HG02973 (cell line): ENCODE results near the gene NDUFS7.
"Not testable (repeated sequence)": the region's sequence is repeated elsewhere in the genome, so short reads cannot be mapped to it uniquely, and the experiment has no call there.

Source experiments
- ATAC-seq: cut with Tn5 transposase; IDR thresholded peaks from one replicate; pipeline ENCODE4 v1.9.1; 2021; ENCODE audit warnings: moderate library complexity; ENCODE audit not compliant: unreplicated experiment

NDUFS7 gene

DNA sequence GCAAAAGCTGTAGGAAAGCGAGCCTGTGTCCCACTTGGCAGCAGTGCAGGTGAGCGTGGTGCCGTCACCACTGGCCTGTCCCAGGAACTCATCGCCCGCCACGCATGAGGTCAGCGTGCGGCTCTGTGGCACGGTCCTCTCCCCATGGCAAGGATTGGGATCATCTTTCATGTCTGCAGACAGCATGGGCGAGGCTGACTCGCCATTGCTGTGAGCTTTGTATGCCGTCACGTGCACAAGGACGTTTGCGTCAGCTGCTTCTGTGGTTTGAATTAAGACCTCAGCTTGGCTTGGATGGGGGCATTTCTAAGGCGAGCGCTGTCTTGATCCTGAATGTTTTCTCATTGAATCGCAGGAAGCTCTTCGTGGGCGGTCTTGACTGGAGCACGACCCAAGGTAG, 33.4 kb downstream of the NDUFS7 start:
- ATAC-seq = no peak

DNA sequence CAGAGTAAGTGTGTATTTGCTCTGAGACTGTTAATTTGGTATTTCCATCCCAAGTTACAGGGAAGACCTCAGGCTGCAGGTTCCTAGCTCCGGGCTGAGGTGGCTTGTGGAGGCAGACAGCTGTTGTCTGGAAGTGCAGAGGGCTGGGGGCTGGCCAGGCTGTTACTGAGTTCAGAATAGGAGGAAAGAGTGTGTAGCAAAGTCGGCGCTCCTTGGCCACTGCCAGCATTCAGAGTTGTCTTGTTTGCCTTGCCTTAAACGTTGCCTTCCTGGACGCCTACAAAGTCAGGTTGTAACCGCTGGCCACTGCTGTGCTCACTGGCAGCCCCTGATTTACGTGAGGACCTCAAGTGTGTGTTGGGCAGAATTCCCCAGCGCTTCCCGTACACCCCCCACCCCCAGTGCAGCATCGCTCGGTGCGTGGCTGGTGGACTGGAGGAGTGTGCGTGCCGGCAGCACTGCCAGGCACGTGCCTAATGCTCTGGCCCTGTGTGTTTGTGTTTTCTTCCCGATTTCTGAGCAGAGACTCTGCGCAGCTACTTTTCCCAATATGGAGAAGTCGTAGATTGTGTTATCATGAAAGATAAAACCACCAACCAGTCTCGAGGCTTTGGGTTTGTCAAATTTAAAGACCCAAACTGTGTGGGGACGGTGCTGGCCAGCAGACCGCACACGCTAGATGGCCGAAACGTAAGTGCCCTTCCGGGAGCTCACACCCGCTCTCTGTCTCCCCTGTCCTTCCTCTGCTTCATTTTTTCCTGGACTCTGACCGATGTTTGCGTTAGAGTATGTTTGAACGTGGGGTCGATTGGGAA, 34.2 kb downstream of the NDUFS7 start:
- no peak for ATAC-seq

DNA sequence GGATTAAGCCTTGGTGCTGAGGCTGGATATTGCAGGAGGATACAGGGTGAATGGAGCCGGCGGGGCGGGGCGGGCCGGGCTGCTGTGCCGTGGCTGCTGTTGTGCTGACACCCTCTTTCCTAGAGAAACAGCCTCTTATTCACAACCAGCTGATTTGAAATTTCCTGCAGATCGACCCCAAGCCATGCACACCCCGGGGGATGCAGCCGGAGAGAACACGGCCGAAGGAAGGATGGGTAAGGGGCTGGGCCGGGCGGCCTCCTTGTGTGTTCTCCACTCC, 34.7 kb downstream of the NDUFS7 start:
- no peak for ATAC-seq

DNA sequence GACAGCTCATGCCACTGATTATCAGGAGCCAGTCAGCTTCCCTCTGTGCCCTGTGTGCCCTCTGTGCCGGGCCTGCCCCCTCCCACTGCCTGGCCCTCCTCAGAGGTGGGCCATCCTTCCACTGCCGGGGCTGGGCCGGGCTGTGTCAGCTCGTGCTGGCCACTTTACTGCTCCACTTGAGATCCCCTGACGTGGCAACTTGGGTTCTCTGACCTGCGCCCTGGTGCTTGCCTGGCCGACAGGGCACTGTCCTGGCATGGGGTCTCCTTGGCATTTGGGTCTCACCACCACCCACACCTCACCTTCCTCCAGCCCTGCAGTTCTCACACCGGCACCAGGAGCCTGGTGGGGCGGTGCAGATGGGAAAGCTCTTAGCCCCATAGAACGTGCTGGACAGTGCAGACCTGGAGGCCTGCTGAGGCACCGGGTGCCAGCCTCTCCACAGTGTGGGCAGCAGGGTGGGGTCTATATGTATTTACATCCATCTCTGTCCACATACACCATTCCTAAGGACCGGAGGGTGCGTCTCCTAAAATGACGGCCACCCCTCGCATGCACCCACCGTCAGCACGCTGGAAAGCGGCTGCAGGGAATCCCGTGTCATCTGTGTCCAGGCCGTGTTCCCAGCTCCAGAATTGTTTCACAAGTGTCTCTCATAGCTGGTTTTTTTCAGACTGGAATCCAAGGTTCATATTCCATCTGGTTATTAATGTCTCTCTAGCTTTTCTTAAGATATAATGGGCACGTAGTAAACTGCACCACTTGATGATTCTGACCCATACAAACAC, 35.4 kb downstream of the NDUFS7 start:
- no peak for ATAC-seq

DNA sequence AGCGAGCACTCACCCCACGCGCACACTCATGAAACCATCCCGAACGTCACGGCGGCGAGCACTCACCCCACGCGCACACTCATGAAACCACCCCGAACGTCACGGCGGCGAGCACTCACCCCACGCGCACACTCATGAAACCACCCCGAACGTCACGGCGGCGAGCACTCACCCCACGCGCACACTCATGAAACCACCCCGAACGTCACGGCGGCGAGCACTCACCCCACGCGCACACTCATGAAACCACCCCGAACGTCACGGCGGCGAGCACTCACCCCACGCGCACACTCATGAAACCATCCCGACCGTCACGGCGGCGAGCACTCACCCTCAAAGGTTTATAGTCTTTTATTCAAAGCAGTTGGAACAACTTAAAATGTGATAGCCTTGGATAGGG, 36.4 kb downstream of the NDUFS7 start:
- not testable (repeated sequence) for ATAC-seq

DNA sequence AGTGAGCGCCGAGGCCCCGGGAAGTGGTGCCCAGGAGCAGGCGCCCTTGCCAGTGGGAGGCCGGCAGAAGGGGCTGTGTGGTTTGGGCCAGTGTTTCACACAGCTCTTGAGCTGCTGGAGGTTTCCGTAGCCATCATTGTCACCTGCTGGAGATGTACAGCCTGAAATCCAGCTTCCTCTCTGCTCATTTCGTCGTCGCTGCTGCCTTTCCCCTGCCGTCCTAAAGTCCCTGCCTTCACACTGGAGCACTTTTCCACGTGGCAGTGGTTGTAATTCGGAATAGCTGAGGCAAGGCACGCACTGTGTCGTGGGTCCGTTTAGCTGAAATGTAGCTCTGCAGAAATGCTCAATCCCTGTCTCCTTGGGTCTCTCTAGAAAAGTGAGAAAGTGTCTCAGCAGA, 36.9 kb downstream of the NDUFS7 start:
- no peak for ATAC-seq

DNA sequence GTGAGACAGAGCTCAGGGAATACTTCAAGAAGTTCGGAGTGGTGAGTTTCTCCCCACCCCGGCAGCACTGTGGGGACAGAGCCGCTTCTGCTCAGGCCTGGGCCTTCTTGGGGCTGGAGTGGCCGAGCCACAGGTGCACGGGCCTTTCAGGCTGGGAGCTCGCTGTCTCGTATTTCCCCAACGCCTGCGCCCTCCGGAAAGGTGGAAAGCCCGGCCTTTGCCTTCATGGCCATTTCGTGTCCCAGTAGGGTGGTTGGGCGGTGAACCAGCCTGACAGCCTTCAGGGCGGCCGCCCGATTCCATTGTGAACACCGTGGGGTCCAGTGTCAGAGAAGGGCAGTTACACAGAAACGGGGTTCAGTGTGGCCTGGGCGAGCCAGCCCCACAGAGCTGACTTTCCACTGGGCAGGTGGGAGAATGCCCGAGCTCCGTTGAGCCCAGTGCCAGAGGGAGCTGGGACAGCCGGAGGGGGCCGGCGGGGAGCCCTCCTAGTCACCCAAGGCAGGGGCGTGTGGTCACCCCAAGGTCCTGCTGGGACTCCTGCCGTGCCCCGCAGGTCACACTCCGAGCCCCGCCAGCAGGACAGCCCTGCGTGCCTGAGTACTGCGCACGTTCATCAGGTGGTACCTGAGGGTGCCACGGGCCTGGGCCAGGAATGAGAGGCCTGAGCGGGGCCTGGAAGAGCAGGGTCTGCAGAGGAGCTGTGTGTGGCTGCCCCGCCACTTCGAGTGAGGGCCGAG, 37.7 kb downstream of the NDUFS7 start:
- no peak for ATAC-seq

DNA sequence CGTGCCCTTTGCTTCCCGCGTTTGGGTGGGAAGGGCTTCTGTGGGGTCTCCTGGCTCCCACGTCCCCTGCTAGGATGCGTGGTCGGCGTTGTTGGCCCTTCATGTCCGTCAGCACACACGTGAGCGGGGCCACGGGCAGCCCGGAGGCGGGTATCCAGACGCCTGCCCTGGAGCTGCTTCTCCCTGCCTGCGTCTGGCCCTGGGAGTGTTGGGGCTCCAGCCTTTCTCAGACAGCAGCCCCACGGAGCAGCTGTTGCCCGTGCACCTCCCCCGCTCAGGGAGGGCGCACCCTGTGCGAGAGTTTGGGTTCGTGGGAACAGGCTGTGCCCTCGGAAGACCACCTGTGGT, 38.2 kb downstream of the NDUFS7 start:
- no peak for ATAC-seq

DNA sequence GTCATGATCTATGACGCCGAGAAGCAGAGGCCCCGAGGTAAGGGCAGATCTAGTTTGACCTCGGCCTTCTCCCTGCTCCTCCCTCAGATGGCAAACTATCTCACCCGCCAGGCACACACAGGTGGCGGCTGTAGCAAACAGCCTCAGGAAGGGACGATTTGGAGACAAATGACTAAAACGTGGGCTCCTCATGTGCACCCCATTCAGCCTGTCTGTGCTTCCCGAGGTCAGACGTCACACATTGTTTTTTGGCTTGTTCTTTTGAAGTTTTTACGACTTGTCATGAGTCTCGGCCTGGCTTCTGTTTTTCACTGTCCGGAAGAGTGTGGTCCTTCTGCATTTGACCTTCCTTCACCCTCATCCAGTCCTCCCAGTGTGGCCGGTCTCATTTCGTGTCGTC, 38.7 kb downstream of the NDUFS7 start:
- no peak for ATAC-seq

DNA sequence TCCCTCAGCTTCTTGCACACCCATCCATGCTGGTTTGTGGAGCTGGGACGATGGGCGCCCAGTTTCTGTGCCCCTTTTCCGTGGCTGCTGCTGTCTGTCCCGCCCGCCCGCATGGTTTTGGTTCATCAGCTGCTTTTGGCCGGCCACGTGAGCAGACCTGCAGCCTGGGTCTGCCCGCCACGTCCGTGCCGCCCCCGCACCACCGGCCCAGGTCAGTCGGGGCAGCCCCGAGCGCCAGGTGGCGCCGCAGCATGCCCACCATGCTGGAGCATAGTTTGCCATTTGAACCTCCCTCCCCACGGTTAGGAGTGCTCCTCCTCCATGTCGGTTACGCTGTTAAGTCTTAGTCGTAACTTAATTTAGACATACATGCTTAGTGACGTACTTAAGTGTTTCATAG, 39.2 kb downstream of the NDUFS7 start:
- ATAC-seq = no peak

DNA sequence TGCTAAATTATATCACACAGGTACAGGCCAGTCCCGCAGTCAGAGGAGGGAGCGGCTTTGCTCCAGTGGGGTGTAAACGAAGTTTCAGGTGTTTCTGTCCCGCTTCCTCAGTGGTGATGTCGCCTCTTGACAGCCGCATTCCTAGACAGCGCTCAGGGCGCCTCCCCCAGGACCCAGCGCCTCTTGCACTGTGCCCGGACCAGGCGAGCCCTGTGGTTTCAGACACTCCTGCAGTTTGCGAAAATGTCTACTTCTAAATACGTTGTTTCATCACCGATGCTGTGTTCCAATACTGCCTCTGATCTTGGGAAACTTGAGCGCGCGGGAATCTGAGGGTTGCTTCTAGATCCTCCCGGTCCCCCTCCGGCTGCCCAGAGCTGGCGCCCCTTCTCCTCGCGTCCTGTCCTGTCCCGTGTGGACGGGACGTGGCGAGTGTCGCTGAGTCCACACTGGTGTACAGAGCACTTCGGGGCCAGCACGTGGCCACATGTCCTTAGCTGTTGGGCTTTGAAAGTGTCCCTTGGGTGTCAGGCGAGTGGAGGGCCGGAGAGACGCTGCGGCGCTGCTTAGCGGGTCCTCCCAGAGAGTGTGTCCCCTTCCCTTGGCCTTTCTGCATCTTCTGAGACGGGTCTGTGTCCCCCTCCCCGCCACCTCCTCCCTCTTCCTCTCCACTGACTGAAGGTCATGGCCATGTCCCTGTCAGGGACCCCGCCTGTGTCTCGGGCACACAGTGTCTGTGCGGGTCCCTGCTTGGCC, 39.9 kb downstream of the NDUFS7 start:
- ATAC-seq = no peak

DNA sequence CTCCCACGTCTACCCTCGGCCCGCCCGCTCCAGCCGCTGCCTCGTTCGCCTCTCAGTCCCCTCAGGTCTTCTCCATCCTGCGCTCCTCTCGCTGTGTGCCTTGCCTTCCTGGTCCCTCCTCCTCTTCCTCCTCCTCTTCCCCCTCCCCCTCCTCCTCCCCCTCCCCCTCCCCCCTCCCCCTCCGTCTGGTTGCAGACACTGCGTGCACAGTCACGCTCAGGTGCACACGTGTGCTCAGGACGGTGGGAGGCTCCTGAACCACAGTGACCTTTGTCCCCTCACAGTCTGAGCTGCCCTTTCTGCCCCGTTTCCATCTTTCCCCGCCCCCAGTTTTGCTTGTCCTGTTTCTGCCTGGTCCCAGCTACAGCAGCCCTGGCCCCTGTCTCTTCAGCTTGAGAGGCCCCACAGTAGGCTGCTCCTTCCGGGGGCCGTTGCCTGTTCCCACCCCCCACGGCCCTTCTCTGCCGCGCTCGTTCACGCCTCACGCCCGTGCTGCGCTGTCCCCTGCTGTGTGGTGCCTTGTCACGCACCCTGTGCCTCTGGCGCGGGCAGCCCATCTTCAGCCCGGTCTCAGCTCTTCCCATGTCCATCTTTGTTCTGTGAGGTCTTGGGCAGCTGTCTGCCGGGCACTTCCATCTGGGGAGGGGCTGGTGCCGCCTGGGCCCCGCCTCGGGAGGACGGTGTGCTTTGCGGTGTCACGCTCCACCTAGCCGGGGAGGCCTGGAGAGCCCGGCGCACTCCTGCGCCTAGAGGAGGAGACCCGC, 40.7 kb downstream of the NDUFS7 start:
- no peak for ATAC-seq

DNA sequence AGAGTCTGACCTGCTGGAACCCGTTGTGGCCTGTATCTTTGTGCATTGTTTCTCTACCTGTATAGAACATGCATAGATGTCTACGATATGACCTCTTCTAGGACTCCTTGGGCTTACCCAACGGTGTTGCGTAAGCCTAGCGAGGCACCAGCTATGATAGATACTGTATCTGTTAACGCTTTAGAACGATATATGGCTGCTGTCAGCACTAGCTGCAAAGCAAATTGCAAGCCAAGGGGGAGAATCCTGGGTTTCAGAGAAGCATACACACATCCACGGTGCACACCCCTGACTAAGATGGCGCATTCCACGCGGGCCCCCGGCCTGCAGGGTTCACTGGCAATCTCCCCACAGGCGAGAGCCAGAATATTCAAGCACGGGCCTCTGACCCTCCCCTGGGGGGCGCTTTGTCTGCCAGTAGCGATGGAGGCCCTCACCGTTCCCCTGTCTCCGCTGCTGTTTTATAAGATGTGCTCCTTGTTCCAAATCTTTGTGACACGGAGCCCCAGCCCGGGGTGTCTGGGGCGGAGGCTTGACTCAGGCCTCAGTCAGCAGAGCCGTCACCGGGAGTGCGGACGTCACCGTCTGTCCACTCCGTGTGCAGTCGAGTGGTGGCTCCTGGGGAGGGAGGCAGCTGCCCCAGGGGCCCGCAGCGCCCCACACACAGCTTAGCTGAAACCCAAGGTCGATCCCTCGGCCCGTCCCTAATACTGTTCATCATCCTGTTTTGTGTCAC, 41.6 kb downstream of the NDUFS7 start:
- ATAC-seq = no peak

DNA sequence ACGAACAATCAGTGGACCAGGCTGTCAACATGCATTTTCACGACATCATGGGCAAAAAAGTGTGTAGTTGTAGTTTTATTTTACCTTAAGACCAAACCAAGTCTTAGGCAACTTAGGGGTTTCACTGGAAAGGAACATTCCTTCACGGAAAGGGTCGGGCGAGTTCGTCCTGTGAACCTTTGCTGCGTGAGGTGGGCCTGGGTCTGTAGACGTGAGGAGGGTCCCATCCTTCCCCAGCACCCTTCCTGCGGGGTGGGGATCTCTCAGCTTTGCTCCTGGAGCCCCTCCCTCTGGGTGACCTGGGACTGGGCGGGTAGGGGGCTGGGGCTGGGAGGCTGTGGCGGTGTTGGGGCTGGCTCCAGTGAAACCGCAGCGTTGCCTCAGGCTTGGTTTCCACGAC, 42.2 kb downstream of the NDUFS7 start:
- ATAC-seq = no peak

DNA sequence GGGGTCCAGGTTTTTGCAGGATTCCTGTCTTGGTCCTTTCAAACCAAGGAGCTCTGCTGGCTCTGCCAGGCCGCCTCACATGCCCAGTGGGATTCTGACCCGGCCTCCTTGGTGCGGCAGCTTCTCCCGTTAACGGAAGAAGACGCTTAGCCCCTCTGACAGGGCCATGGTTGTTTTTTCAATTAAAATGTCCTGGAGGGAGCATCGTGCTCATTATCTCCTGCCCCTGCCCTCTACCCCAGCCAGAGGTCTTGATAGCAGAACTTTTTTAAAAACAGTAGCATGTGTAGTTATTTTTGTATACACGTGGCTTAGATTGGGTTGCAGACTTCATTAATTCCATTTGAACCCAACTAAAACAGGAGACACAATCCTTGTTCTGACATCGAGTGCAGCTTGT, 43.0 kb downstream of the NDUFS7 start:
- ATAC-seq = no peak

DNA sequence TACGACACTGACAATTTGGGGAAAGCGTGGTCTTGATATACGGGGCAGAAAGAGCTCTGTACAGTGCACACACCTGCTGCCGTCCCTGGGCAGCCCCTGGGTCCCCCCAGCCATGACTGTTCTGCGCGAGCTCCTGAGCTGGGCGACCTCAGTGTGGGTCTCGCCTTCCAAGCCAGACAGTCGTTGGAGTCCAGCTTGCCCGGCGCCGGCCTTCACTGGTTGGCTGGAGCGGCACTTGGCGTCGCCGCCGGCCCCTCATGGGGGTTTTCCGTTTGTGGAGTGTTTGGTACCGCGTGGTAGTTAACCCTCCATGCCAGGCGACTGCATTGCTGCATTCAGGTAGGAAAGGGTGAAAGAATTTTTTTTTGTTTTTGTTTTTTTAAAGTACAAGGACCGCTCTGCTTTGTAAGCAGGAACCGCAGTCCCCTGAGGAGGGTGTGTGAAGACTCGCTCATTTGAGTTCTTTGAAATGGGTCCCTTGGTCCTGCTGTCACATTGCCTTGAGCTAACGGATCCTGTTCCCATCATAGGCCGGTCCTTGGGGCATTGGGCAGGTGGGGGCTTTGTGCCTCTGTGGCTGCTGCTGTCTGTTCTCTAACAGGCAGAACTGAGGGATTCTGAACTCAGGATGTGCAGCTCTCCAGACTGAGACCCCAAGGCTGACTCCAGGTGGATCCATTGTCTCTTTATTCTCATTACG, 43.7 kb downstream of the NDUFS7 start:
- ATAC-seq = no peak

DNA sequence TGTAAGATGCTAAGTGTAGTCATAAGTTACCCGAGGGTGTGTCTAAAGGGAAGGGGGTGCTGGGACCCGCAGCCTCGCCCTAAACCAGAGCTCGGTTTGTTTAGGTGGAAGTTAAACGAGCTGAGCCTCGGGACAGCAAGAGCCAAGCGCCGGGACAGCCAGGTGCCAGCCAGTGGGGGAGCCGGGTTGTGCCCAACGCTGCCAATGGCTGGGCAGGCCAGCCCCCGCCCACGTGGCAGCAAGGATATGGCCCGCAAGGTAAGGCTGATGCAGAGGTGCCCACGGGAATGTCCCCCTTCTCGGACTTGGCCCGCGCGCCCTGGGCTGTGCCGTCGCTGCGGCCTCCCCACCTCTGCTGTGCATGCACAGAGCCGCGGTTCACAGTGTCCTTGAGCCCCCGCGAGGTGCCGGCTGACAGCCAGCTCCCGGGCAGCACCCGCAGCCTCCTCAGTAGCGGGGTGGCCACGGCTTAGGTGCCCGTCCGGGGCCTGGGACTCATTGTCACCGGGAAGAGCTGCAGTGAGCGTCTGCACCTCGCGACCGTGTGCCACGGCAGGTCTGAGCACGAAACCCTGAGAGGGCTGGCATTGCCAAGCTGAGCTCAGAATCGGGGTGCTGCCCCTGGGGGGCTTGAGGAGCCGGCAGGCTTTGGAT, 45.2 kb downstream of the NDUFS7 start:
- no peak for ATAC-seq

DNA sequence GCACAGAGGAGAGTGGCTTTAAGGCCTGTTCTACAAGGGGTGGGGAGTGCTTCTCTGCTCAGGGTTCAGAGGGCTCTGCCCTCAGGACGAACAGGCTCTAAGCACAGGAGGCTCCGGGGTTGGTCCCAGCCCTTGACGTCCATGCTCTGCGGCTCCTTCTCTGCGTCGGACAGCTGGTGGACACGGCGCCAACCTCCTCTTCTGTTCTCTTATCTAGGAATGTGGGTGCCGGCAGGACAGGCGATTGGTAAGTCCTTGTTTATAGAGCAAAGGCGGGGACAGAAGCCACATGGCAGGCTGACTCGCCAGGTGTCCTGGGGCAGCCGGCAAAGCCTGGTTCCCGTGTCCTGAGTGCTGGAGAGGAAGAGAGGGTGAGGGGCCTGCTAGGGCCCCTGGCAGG, 46.0 kb downstream of the NDUFS7 start:
- ATAC-seq = no peak

DNA sequence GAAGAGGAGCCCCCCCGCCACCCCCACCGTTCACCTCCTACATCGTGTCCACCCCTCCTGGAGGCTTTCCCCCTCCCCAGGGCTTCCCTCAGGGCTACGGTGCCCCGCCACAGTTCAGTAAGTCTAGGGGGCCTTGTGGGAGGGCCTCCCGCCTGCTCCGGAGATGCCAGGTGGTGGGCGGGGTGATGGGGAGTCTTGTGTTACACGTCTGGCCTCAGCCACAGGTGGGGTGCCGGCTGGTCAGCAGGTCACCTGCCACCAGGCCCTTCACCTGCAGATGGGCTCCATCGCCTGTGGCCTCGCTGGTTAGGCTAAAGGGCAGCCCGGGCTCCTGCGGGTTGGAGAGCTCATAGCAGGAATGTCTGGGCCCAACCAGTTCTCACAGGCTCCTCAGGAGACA, 46.5 kb downstream of the NDUFS7 start:
- ATAC-seq = no peak
